ENCODE results near the gene ADD1.

The ADD1 gene

DNA sequence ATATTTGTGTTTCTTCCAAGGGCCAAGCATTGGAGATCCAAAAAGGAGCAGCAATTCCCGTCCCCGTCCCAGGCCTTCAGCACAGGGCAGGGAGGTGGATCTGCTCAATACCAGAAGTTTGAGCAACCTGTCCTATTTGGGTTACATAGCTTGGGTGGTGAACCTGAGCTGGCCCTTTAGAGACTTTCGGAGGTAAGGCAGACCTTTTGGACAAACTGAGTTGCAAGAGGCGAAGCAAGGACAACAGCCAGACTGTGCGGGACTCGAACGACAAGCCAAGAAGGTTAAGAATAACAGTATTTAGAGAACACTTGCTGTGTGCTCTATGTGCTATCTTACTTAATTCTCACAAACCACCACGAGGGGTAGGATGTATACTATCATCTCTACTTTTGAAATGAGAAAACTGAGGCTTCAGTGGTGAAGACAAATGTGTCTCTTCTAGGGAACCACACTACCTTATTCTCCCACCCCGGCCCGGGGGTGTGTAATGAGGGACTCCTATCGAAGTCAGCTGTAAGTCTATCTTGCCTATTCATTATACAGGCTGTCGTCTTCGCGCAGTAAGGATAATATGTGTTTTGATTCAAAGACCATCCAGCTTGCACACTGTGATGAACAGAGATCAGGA lies 118.3 kb downstream of the ADD1 start:
- TF ChIP-seq CTCF (IDR thresholded peaks at IDR 0.05), result no peak
- no peak overlapping the region for H3K27ac ChIP-seq
- peak overlapping the region; percentile 96 for H3K4me3 ChIP-seq

DNA sequence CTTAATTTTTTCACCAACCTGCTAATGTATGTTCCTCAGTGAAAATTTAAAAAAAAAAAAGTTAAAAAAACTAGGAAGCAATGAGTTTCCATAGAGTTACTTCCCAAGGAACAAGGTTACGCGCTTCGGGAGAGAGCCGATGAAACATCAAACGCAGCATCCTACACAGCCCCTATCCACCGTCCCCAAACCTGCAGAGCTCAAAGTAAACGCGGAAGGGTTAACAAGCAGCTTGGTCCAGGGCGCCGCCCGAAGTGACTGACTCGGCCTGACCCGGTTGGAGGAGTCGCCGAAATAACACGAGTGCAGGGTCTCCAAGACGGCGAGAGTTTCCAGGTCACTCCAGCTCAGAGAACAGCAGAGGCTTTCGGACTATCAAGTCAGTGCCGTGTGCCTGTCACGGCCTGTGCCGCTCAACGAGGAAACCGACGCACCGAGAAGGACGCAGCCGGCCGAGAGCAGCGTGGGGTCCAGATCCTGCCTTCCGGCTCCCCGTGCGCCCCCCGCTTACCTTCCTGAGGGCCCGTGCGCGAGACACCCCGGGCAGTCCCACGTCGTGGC lies 119.0 kb downstream of the ADD1 start:
- TF ChIP-seq CTCF (IDR thresholded peaks at IDR 0.05), result no peak
- peak overlapping the region; percentile 82 to 85 for H3K27ac ChIP-seq
- H3K4me3 ChIP-seq, result peak overlapping the region; percentile 96
- no peak for DNase-seq (ENCODE audit: low spot score)

More for the DNA sequence above, 118.3 kb downstream of the ADD1 start:
- DNase-seq (ENCODE audit: low spot score), result no peak

GRCh38 chr4:2963175-2963965 lies 119.7 kb downstream of the ADD1 start, which contains the start of the genes GRK4 and NOP14:
GRK4 (plus strand) TSS chr4:2963571; CDS start chr4:2964071, 500 bp downstream.
NOP14 (minus strand) TSS chr4:2963406; CDS start chr4:2963319, 87 bp downstream.
- peak within 1 kb of the TSS; percentile 96 for H3K4me3 ChIP-seq
- peak within 1 kb of the TSS; percentile 82 to 85 for H3K27ac ChIP-seq
- TF ChIP-seq CTCF (IDR thresholded peaks at IDR 0.05), result peak; percentile 30
- peak; percentile 98 for DNase-seq (ENCODE audit: low spot score)

DNA sequence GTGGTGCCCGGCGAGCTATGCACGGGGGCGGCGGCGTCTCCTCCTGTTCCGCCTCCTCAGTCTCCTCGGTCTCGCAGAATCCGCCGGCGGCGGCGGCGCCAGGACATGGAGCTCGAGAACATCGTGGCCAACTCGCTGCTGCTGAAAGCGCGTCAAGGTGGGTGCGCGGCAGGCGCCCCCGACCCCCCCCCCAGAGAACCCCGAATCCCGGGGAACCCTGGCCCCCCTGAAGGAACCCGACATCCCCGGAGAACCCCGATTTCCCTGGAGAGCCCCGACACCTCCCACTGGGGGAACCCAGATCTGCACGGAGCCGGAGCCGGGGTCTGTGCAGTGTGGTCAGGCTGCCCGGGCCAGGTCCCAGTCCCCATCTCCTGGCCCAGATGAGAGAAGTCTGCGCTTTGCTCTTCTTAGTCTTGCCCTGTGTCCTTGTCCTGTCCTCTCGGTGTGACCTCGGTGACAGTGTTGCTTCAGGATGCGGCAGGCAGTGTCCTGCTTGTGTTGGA lies 120.4 kb downstream of the ADD1 start:
- no peak for TF ChIP-seq CTCF (IDR thresholded peaks at IDR 0.05)
- no peak for DNase-seq (ENCODE audit: low spot score)
- Histone ChIP-seq H3K4me3 (peak overlapping the region; percentile 96), H3K27ac (peak overlapping the region; percentile 82 to 85)

GRCh38 chr4:2964706-2965258 lies 121.1 kb downstream of the ADD1 start:
- DNase-seq (ENCODE audit: low spot score), result no peak
- TF ChIP-seq CTCF (IDR thresholded peaks at IDR 0.05), result no peak
- H3K27ac ChIP-seq, result no peak overlapping the region
- peak overlapping the region; percentile 96 for H3K4me3 ChIP-seq

GRCh38 chr4:2965262-2965661 lies 121.6 kb downstream of the ADD1 start:
- no peak for DNase-seq (ENCODE audit: low spot score)
- Histone ChIP-seq H3K4me3 (no peak overlapping the region), H3K27ac (no peak overlapping the region)
- TF ChIP-seq CTCF (IDR thresholded peaks at IDR 0.05), result no peak
